Skeletal muscle tissue (tissue), 4 donors: ENCODE data around the gene NARS2. TPM values are rescaled to one million over a fixed set of nuclear protein-coding genes. Genes with fewer than 3 reads are reported as not detected.

ENCODE experiments used
- H3K27ac ChIP-seq: one replicate; pipeline ENCODE4 v1.7.0; 2013; ENCODE audit warnings: mild to moderate bottlenecking, low read depth, low read length, inconsistent platforms
- H3K27me3 ChIP-seq, 3 donors: one replicate each; pipeline ENCODE4 v1.7.0; 2013; ENCODE audit warnings: low read length in 3 of 3; ENCODE audit not compliant: control insufficient read depth in 3 of 3, insufficient read depth in 3 of 3
- H3K36me3 ChIP-seq, 3 donors: one replicate each; pipeline ENCODE4 v1.7.0; 2013; ENCODE audit warnings: low read length in 3 of 3; ENCODE audit not compliant: control insufficient read depth in 3 of 3, insufficient read depth in 3 of 3
- H3K4me1 ChIP-seq, 3 donors: one replicate each; pipeline ENCODE4 v1.7.0; 2013; ENCODE audit warnings: low read length in 3 of 3, mild to moderate bottlenecking in 3 of 3; ENCODE audit not compliant: control insufficient read depth in 3 of 3, insufficient read depth in 3 of 3
- H3K4me3 ChIP-seq, 3 donors: one replicate each; pipeline ENCODE4 v1.7.0; 2013; ENCODE audit warnings: low read length in 3 of 3
- H3K9ac ChIP-seq, 3 donors: one replicate each; pipeline ENCODE4 v1.7.0; 2013; ENCODE audit warnings: low read length in 3 of 3, mild to moderate bottlenecking in 3 of 3, moderate library complexity in 2 of 3, low read depth in 1 of 3
- H3K9me3 ChIP-seq, 3 donors: one replicate each; pipeline ENCODE4 v1.7.0; 2013; ENCODE audit warnings: low read length in 3 of 3; ENCODE audit not compliant: control insufficient read depth in 3 of 3
- total RNA-seq: library from RNA; depleted of rRNA; stranded (reverse); fragments of >200 nt; gene quantifications from one replicate; pipeline ENCODE4 v1.2.3, GENCODE V29; 2014
- donor health status: Osteomylitis.

Gene NARS2
- total RNA-seq, 1 donor from 2014 or later: 17.2 TPM

DNA sequence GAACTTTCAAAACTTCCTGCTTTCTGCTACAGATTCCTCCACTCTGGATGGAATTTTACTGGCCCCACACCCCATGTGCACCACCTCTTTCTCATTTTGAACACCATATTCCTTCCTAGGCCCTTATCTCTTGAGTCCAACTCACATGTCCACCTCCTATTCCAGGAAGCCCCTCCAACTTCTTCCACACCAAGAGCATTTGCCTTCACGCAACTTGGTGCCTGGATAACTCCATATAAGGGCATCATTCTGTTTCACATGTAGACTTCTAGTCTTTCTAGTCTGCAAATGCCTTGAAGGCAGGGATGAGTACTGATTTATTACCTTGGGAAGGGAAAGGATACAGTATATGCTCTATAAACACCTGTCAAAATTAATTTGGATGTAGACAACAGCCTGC lies 174.5 kb downstream of the NARS2 start:
- no peak overlapping the region for H3K27ac ChIP-seq
- no peak overlapping the region for H3K9ac ChIP-seq
- no peaks in the 10 kb centered on the region for H3K9me3 ChIP-seq
- H3K36me3 ChIP-seq: no peaks in the 10 kb centered on the region
- H3K4me3 ChIP-seq: no peak overlapping the region
- H3K4me1 ChIP-seq: no peaks in the 10 kb centered on the region
- no peaks in the 10 kb centered on the region for H3K27me3 ChIP-seq

DNA sequence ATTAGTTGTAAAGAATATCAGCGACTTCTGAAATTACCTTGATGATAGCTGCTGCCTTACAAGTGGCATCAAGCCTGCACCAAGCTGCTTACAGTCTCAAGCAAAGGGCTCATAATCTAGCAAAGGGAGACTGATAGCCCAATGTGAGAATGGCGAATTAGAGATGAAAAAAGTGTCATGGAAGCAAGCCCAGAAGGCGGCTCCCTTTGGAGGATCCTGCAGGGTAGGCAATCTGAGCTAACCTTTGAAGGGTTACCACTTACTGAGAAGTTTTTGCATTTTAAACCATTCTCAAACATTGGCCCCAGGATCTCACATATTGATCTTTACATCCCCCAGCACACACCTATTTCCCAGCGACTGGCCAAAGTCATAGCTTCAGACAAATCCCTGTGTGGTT lies 175.5 kb downstream of the NARS2 start:
- Histone ChIP-seq H3K9ac (no peak overlapping the region), H3K27me3 (no peaks in the 10 kb centered on the region), H3K36me3 (no peaks in the 10 kb centered on the region), H3K4me1 (no peaks in the 10 kb centered on the region), H3K9me3 (no peaks in the 10 kb centered on the region), H3K27ac (no peak overlapping the region), H3K4me3 (no peak overlapping the region)

DNA sequence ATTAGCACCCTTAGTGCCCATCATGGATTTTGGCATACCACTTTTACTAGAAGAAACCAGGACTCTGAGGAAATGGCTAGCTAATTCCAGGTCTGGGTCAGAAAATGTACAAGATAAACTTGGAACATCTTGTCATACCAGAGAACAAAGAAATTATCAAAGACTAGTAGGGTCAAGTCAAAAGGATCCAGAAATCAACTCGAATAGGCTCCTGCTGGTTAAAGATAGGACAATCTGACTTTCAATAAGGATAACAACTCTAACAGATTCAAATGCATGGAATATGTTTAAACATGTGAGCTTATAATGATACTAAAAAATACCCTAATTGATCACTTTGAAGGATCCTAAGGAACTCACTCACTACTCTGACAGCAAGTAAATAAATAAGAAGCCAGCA lies 175.9 kb downstream of the NARS2 start:
- no peaks in the 10 kb centered on the region for H3K36me3 ChIP-seq
- no peaks in the 10 kb centered on the region for H3K4me1 ChIP-seq
- H3K9me3 ChIP-seq: no peaks in the 10 kb centered on the region
- no peak overlapping the region for H3K27ac ChIP-seq
- H3K27me3 ChIP-seq: no peaks in the 10 kb centered on the region
- no peak overlapping the region for H3K9ac ChIP-seq
- H3K4me3 ChIP-seq: no peak overlapping the region

DNA sequence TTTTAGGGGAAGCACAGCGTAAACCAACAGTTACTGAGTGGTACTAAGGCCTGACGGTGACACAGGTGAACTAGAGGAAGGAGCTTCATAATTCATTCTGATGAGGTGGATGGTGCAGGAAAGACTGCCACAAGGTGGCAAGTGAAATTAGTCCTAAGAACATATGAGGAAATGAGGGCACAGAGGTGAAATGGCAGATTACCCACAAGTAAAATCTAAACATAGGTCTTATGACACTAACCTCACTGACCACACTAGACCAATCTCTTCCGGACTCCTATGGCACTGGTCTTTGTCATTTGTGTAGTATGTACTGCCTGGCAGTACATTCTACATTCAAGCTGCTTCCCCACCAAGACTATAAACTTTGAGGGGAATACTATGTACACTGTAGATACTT lies 177.3 kb downstream of the NARS2 start:
- no peak overlapping the region for H3K27ac ChIP-seq
- H3K36me3 ChIP-seq: no peaks in the 10 kb centered on the region
- peaks cover 0 to 4% (median 2%) of the 10 kb centered on the region in 3 donors for H3K4me1 ChIP-seq
- no peak overlapping the region for H3K9ac ChIP-seq
- no peaks in the 10 kb centered on the region for H3K27me3 ChIP-seq
- no peaks in the 10 kb centered on the region for H3K9me3 ChIP-seq
- H3K4me3 ChIP-seq: no peak overlapping the region

DNA sequence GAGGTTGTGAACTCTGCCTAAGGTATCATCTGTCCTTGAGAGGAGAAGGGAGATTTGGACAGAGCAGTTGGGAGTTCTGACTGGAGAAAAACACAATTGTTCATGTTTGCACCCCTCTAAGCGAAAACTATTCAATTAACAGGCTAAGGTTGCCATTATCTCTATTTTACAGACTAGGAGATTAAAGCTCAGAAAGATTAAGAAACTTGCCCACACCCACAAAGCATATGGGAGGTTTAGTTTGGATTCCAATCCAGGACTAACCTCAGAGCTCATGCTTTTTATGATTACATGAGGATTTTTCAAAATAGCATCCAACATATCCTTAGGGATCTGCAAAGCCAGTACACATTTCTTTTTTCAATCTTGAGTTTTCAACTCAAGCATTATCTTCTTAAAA lies 179.1 kb downstream of the NARS2 start:
- Histone ChIP-seq H3K27ac (no peak overlapping the region), H3K36me3 (no peaks in the 10 kb centered on the region), H3K27me3 (no peaks in the 10 kb centered on the region), H3K9me3 (no peaks in the 10 kb centered on the region), H3K4me3 (no peak overlapping the region), H3K9ac (no peak overlapping the region), H3K4me1 (peaks cover 0 to 4% (median 2%) of the 10 kb centered on the region in 3 donors)

DNA sequence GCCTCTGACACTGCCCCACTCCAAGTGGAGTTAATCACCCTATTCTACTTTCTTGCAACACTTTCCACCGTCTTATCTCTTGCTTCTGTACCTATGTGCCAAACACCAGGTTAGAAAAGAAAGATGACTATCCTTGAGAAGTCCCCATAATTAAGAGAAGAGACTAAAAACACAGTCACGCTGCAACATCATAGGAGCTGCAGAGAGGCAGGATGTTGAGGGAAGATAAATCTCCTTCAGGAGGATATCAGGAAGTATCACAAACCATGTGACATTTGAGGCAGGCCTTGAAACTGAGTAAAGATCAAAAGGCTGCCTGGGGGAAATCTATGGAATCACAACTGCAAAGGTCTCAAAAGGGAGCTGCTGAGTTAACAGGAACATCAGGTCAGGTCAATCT lies 181.8 kb downstream of the NARS2 start:
- Histone ChIP-seq H3K9me3 (no peaks in the 10 kb centered on the region), H3K4me1 (peaks cover 0 to 4% (median 2%) of the 10 kb centered on the region in 3 donors), H3K4me3 (no peak overlapping the region), H3K27ac (no peak overlapping the region), H3K9ac (no peak overlapping the region), H3K27me3 (no peaks in the 10 kb centered on the region), H3K36me3 (no peaks in the 10 kb centered on the region)

DNA sequence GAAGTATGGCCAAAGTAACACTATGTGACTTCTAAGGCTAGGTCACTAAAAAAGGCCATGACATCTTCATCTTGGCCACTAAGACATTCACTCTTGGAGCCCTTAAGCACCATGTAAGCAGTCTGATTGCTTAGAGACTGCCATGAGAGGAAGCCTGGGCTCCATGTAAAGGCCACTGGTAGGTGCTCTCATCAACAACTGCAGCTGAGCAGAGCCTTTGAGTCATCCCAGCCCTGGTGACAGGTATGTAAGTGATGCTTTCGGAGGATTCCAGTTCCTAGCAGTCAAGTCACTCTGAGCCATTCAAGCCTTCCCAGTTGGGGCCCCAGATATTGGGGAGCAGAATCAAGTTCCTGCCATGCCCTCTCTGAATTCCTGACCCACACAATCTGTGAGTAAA lies 183.2 kb downstream of the NARS2 start:
- H3K4me3 ChIP-seq: no peak overlapping the region
- H3K36me3 ChIP-seq: no peaks in the 10 kb centered on the region
- no peaks in the 10 kb centered on the region for H3K27me3 ChIP-seq
- peaks cover 0 to 4% (median 2%) of the 10 kb centered on the region in 3 donors for H3K4me1 ChIP-seq
- H3K27ac ChIP-seq: no peak overlapping the region
- H3K9ac ChIP-seq: no peak overlapping the region
- no peaks in the 10 kb centered on the region for H3K9me3 ChIP-seq

DNA sequence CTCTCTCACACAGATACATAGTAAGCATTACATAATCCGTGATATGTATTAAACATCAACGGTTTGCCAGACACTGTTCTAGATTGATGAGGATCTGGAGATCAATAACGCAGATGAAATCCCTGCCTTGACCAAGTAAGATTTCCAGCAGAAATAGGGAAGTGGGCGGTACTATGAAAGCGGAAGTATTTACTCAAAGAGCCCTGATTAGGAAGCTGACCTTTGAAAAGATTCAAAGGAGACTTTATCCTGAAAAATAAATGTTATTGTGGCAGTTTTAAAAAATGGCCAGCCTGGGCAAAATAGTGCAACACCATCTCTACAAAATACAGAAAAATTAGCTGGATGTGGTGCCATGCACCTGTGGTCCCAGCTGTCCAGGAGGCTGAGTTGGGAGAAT lies 183.9 kb downstream of the NARS2 start:
- Histone ChIP-seq H3K9ac (no peak overlapping the region), H3K9me3 (no peaks in the 10 kb centered on the region), H3K27me3 (no peaks in the 10 kb centered on the region), H3K4me1 (peaks cover 0 to 4% (median 2%) of the 10 kb centered on the region in 3 donors), H3K4me3 (no peak overlapping the region), H3K27ac (no peak overlapping the region), H3K36me3 (no peaks in the 10 kb centered on the region)

DNA sequence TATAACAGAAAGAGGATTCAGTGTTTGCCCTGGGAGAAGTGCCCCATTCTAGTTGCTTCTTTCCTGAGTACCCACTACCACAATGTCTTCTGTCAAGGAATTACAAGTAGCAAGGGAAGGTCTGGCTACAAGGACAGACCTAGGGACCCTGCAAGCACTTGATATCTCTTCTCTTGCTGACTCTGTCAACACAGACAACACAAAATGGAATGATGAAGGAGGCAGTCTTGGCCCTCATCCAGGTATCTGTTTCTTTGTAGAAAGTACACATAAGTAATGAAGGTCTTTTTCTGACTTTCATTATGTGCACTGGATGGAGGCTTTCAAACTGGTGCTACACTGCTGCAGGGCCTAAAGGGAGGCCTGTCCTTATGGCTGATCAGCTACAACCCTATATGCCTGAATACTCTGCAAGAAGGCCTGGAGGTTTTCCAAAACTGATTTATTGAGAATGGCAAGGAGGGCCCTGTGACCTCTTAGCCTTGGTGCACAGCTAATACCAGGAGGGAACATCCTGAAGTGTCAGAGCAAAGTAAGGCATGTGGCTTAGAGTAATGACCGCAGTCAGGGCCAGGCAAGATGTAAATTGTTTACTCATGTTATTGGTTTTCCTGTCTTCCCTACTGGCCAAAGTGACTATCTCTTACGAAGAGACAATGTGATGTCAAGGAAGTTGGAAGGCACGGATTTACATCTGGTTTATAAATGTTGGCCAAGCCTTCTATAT lies 188.3 kb downstream of the NARS2 start:
- Histone ChIP-seq H3K27me3 (no peaks in the 10 kb centered on the region), H3K36me3 (no peaks in the 10 kb centered on the region), H3K27ac (no peak overlapping the region), H3K9me3 (no peaks in the 10 kb centered on the region), H3K4me1 (peaks cover 0 to 2% (median 0%) of the 10 kb centered on the region in 3 donors), H3K9ac (no peak overlapping the region), H3K4me3 (no peak overlapping the region)
